Activated CD4-positive, alpha-beta T cell treated with anti-CD3 and anti-CD28 coated beads, Interleukin-2, amount 50 U/mL, for 48 hours (primary cell): ENCODE data around the gene TP53TG3B.
A peak's percentile ranks its signal among the peaks of the same experiment; 100 is the strongest.
"Not testable (repeated sequence)": the region's sequence is repeated elsewhere in the genome, so short reads cannot be mapped to it uniquely, and the experiment has no call there.

Experiments
- DNase-seq, 2 experiments: peaks; one replicate each; pipeline ENCODE4 v3.0.0-alpha.2; 2020

The TP53TG3B gene

GRCh38 chr16:33360541-33360940 is at the start of gene TP53TG3B:
Gene TP53TG3B, plus strand, starts transcription at chr16:33360841. Its CDS starts 68 bp downstream, at chr16:33360909.
- not testable (repeated sequence) for DNase-seq

- peak; percentile 17 to 28 for DNase-seq
Measured at GRCh38 chr16:33336226-33337012, 24.2 kb upstream of the TP53TG3B start.

GRCh38 chr16:33337627-33338542 is 22.8 kb upstream of the TP53TG3B start:
- peak in 1 of 2 experiments; percentile 30 for DNase-seq

GRCh38 chr16:33338543-33338951 is 22.1 kb upstream of the TP53TG3B start:
- DNase-seq, result peak in 1 of 2 experiments; percentile 16

- peak; percentile 17 to 27 for DNase-seq
Measured at GRCh38 chr16:33339093-33340061, 21.3 kb upstream of the TP53TG3B start.
